ENCODE measurements around the gene ALOX15B. TPM values are rescaled to one million over a fixed set of nuclear protein-coding genes. Genes with fewer than 3 reads are reported as not detected.
"Not testable (repeated sequence)": the region's sequence is repeated elsewhere in the genome, so short reads cannot be mapped to it uniquely, and the experiment has no call there.

ALOX15B gene
- total and polyA plus RNA-seq, 2 of the 13 experiments (the other 11 are each of a cell fraction or from before 2014, with no cell fraction given) = not detected

GRCh38 chr17:8077939-8078338 is 39.1 kb downstream of the ALOX15B start:
- DNase-seq (ENCODE audit: low spot score); H3K9me3 ChIP-seq (ENCODE audit: low read length); H3K36me3 ChIP-seq (replicated peaks in 1 of 2; ENCODE audit: control insufficient read depth in 1 of 2, insufficient read depth in 2 of 2, low read length in 2 of 2); H3K9ac ChIP-seq (ENCODE audit: insufficient read depth, low read depth, low read length); in situ Hi-C loops (cut with HindIII; ENCODE audit: extremely low pct_ligation_motif_present, low pct_unique_long_range_greater_than_20kb); ATAC-seq; H3K79me2 ChIP-seq (ENCODE audit: insufficient read depth, low read length); FAIRE-seq; H2AFZ ChIP-seq (ENCODE audit: low read length); H3K4me3 ChIP-seq (replicated peaks in 1 of 3; ENCODE audit: insufficient read depth in 1 of 3, low read depth in 2 of 3, low read length in 3 of 3); H3K27ac ChIP-seq (ENCODE audit: extremely low read length, insufficient read depth, low read length); H4K20me1 ChIP-seq (ENCODE audit: insufficient read depth, low read length); H3K4me2 ChIP-seq (ENCODE audit: low read depth, low read length); POLR2A ChIA-PET; intact Hi-C loops (cut with micrococcal nuclease; ENCODE audit: unreplicated experiment); BruUV-seq (replicated peaks): not testable (repeated sequence)
- CTCF ChIA-PET (ENCODE audit: low intra/inter-chr PET ratio, low total read pairs) = interaction anchor here (2.0 kb wide), 1 partner anchor 18 kb away, joined by 9 read pairs; no protein-coding TSS in a partner anchor
- 42% methylated on average over 5 of the region's 5 CpGs for WGBS (ENCODE audit: low lambda C conversion rate)
- Histone ChIP-seq H3K4me1 (ENCODE audit: insufficient read depth, low read length) (peaks cover 24% of the 10 kb centered on the region), H3K27me3 (ENCODE audit: control insufficient read depth in 1 of 2, insufficient read depth in 2 of 2, low read length in 2 of 2) (peaks cover 16 to 65% of the 10 kb centered on the region in 2 experiments)

DNA sequence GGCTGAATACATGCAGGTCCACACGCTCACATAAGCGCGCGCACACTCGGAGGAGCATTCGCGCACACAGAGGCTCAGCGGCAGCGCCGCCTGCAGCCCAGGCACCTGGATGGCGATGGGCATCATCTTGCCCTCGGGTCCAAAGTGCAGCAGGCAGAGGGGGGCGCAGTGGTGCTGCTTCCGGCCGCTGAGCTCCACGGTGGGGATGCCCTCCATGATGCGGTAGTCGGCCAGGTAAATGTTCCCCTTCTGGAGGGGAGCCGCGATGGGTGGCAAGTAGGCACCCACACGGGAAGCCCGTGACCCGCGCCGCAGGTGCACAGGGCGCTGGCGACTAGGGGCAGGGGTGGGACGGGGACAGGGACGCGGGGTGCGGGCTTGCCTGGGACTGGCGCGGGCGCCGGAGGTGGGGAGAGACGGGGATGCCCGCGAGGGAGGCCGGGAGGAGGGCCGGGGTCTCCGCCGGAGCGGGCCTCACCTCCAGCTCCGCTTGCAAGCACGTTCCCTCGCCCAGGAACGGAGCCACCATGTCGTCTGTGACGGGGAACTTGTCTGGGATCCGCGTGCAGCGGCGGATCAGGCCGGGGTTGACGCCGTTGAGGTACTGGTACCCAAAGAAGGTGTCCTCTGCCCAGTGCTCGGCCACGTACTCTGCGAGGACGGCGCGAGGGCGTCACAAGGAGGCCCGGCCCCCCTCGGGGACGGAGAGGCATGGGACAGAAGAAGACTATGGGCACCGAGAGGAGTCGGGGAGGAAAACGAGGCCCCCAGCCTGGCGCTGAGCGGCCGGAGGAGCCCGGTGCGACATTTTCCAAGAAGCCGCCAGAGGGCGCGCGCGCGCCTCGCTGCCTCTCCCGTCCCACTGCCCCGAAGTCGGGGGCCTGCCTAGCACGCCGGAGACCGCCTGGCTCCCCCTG is 40.7 kb downstream of the ALOX15B start:
- in situ Hi-C loops (cut with HindIII; ENCODE audit: extremely low pct_ligation_motif_present, low pct_unique_long_range_greater_than_20kb) = no loop called here
- POLR2A ChIA-PET = interaction anchor here (0.7 to 1.3 kb wide), 6 partner anchors 10 to 393 kb away, joined by 3 to 7 read pairs (median 3); partner anchors contain the start of genes NAA38 and TP53
- TF ChIP-seq, protein P1, sequence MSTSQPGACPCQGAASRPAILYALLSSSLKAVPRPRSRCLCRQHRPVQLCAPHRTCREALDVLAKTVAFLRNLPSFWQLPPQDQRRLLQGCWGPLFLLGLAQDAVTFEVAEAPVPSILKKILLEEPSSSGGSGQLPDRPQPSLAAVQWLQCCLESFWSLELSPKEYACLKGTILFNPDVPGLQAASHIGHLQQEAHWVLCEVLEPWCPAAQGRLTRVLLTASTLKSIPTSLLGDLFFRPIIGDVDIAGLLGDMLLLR (CRISPR knock-in tag; IDR thresholded peaks at IDR 0.05) = peak; percentile 30; the same call in 1 of the 2 replicates
- TF ChIP-seq ZNF605 (CRISPR knock-in tag; IDR thresholded peaks at IDR 0.05) (no peak), ETV5 (CRISPR knock-in tag; IDR thresholded peaks at IDR 0.05; ENCODE audit: borderline replicate concordance) (peak; percentile 94), ATRX (CRISPR knock-in tag; IDR thresholded peaks at IDR 0.05; ENCODE audit: borderline replicate concordance) (no peak), NFE2L2 (IDR thresholded peaks at IDR 0.05; ENCODE audit: low read length) (no peak), ZBTB2 (CRISPR knock-in tag; IDR thresholded peaks at IDR 0.05; ENCODE audit: low read depth) (0 out of 2 replicates have a peak, but pooled peaks have one; percentile 31)
- TF ChIP-seq, protein P2, sequence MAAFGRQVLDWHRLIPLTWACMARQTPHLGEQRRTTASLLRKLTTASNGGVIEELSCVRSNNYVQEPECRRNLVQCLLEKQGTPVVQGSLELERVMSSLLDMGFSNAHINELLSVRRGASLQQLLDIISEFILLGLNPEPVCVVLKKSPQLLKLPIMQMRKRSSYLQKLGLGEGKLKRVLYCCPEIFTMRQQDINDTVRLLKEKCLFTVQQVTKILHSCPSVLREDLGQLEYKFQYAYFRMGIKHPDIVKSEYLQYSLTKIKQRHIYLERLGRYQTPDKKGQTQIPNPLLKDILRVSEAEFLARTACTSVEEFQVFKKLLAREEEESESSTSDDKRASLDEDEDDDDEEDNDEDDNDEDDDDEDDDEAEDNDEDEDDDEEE (CRISPR knock-in tag; IDR thresholded peaks at IDR 0.05) = no peak
- TF ChIP-seq, protein P3, sequence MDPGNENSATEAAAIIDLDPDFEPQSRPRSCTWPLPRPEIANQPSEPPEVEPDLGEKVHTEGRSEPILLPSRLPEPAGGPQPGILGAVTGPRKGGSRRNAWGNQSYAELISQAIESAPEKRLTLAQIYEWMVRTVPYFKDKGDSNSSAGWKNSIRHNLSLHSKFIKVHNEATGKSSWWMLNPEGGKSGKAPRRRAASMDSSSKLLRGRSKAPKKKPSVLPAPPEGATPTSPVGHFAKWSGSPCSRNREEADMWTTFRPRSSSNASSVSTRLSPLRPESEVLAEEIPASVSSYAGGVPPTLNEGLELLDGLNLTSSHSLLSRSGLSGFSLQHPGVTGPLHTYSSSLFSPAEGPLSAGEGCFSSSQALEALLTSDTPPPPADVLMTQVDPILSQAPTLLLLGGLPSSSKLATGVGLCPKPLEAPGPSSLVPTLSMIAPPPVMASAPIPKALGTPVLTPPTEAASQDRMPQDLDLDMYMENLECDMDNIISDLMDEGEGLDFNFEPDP (CRISPR knock-in tag; conservative IDR thresholded peaks at IDR 0.05) = no peak
- TF ChIP-seq, protein P4, sequence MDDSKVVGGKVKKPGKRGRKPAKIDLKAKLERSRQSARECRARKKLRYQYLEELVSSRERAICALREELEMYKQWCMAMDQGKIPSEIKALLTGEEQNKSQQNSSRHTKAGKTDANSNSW (CRISPR knock-in tag; IDR thresholded peaks at IDR 0.05; ENCODE audit: borderline replicate concordance) = no peak

More for the DNA sequence above, 40.7 kb downstream of the ALOX15B start:
- intact Hi-C loops (cut with micrococcal nuclease; ENCODE audit: unreplicated experiment) = loop anchor here (5.0 kb wide), 1 partner anchor 38 kb away; the partner anchor contains the start of gene ALOXE3
- WGBS (ENCODE audit: low lambda C conversion rate) = 32% methylated on average over 17 of the region's 87 CpGs
- no peaks in the 10 kb centered on the region for H3K9me3 ChIP-seq (ENCODE audit: low read length)
- no peaks in the 10 kb centered on the region for H3K36me3 ChIP-seq (replicated peaks in 1 of 2; ENCODE audit: control insufficient read depth in 1 of 2, insufficient read depth in 2 of 2, low read length in 2 of 2)
- peaks cover 9 to 49% of the 10 kb centered on the region in 2 experiments for H3K27me3 ChIP-seq (ENCODE audit: control insufficient read depth in 1 of 2, insufficient read depth in 2 of 2, low read length in 2 of 2)
- ATAC-seq (peak; percentile 87), FAIRE-seq (no peak), DNase-seq (ENCODE audit: low spot score) (peak; percentile 43)
- H3K9ac ChIP-seq (ENCODE audit: insufficient read depth, low read depth, low read length) = peak overlapping the region; percentile 40; the same call in 1 of the 2 replicates
- H3K4me3 ChIP-seq (replicated peaks in 1 of 3; ENCODE audit: insufficient read depth in 1 of 3, low read depth in 2 of 3, low read length in 3 of 3) = peak overlapping the region; percentile 55 to 77 (median 63)
- H3K27ac ChIP-seq (ENCODE audit: extremely low read length, insufficient read depth, low read length) = no peak overlapping the region
- peaks cover 24% of the 10 kb centered on the region for H3K4me1 ChIP-seq (ENCODE audit: insufficient read depth, low read length)
- H3K4me2 ChIP-seq (ENCODE audit: low read depth, low read length) = peak overlapping the region; percentile 94
- CTCF ChIA-PET (ENCODE audit: low intra/inter-chr PET ratio, low total read pairs) = interaction anchor here (1.1 to 2.0 kb wide), 2 partner anchors 14 to 19 kb away, joined by 3 to 9 read pairs; no protein-coding TSS in a partner anchor
- no peaks in the 10 kb centered on the region for H3K79me2 ChIP-seq (ENCODE audit: insufficient read depth, low read length)
- H4K20me1 ChIP-seq (ENCODE audit: insufficient read depth, low read length) = no peaks in the 10 kb centered on the region
- H2AFZ ChIP-seq (ENCODE audit: low read length) = peak overlapping the region; percentile 44
- BruUV-seq (replicated peaks) = no TSS peak
